ENCODE measurements around the gene PTCD3.

PTCD3 gene

DNA sequence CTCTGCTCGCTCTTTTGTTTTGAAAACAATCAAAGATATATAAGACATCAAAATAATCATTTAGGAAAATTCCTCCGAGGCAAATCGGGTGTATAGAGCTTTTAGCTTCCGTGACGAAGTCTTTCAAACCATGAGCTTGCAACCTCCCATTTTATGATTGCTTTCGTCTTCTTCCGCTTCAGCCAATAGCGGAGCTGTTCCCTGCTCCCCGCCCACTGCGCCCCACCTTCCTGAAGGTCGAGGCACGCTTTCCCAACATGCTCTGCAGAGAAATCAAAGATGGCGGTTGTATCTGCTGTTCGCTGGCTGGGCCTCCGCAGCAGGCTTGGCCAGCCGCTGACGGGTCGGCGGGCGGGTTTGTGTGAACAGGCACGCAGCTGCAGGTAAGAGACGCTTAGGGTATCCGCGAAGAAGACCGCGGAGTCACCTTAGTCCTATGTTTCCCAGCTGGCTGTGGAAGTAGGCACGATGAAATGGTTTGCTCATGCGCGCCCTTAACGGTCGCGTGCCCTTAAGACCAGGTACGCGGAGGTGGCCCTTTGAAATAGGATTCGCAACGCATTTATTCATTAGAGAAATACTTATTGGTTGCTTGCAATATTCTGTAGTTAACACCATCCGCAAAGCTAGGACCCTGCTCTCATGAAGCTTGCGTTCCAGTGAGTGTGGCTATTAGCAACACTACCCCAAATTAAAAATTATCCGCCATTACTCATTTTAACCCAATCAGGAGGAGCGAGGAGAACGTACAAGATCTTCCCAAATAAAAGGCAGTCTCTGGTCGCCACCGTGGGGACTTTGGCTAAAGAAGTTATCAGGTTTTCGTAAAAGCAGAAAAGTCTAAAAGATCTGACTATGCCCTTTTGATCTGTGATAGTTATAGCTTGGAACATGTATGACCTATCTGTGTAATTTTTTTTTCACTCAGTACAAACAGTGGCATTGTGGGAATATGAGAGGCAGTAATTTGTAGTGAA, at the start of gene PTCD3:
Gene PTCD3 (plus strand): TSS at position 267 of the 977 bp plus-strand sequence. CDS start 13 bp downstream, at position 280.
- peak; percentile 78 to 96 for DNase-seq

DNA sequence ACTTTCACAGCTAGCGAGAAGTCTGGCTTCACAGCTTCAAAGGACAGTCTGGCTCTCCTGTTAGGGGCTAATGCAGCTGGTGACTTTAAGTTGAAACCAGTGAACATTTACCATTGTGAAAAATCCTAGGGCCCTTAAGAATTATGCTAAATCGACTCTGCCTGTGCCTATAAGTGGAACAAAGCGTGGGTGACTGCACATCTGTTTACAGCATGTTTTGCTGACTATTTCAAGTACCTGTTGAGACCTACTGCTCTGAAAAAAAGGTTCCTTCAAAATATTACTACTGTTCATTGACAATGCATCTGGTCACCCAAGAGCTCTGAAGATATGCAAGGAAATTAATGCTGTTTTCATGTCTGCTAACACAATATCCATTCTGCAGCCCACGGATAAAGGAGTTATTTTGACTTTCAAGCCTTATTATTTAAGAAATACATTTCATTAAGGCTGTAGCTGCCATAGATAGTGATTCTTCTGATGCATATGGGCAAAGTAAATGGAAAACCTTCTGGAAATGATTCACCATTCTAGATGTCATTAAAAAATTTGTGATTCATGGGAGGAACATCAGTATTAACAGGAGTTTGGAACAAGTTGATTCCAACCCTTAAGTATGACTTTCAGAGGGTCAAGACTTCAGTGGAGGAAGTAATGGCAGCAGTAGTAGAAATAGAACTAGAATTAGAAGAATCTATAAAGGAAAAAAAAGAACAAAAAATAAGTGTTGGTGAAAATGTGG, 49.3 kb upstream of the PTCD3 start:
- no peak for DNase-seq

DNA sequence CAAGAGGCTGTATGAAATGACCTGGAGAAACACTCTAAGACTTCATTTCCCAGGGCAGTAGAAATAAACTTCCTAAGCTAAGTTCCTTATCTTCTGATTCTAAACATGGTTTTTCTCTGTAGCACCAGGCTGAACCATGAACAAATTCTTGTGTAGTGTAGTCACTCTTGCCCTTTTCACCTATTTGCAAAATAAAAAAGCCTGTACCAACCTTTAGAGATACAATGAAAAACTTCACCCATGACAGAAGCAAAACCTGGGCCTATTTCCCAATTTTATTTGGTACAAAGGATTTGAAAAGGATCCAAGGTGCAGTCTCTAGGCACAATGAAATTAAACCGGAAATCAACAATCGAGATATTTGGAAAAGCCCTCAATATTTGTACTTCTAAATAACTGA, 44.0 kb upstream of the PTCD3 start:
- DNase-seq, result no peak

- no peak for DNase-seq
These were observed 42.0 kb upstream of the PTCD3 start for GRCh38 chr2:86064006-86064405.

DNA sequence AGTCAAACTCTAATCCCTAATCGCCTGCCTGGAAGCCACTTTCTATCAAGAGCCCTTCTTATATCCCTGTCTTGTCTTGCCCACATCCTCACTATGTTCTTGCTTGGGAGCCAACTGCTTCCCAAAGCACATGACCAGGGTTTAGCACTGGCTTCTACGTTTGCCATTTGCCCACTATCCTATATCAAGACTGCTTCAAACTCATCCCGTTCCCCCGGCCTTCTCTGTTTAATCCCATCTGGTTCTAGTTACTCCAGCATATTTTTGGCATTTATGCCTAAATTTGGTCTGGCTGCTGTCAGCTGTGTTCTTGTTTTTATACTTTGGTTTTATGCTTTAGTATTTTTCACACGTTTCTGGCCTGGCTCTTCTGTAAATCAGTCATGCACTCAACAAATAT, 40.5 kb upstream of the PTCD3 start:
- DNase-seq, result no peak

DNA sequence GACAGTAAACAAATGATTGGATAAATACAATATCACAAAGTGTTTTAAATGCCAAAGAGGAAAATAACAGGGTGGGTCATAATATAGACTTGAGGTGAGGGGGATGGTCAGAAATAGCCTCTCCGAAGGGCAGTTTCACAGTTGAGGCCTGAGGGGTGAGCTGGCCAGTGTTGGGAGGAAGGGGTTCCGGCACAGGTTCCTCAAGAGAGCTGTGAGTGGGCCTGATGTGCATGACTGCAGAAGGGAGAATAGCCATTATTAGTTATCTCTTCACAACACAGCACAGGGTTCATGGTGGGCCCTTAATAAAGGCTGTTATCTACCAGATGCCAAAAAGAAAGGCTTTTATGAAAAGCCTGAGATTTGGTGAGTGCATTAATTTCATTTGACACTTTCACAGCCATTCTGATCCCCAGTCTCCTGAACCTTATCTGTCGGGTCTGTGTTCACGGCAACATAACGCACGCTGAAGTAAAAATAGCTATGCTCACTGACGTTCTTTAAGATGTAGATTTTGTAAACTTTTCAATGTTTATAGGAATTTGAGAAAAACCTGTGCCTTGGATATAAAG, 39.9 kb upstream of the PTCD3 start:
- DNase-seq, result no peak

GRCh38 chr2:86066915-86067314, 39.1 kb upstream of the PTCD3 start:
- no peak for DNase-seq

DNA sequence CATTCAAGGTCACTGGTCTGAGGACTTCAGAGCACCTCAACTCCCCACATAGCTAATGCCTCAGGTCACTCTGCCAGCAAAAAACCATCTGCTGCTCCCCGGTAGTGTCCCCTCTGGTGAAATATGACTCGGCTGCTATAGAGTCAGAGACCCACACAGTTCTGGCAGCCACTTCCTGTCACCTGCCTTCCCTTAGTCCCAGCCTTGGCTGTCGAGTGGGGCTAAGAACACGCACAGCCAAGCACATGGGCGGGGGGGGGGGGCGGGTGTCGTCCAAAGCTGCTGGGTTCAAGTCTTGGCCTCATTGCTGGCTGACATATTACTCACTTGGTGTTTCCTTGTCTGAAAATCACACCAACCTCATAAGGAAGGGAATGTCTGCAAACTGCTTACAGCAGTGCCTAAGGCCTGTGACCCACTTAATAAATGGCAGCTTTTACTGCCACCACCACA, 37.9 kb upstream of the PTCD3 start:
- DNase-seq, result no peak

DNA sequence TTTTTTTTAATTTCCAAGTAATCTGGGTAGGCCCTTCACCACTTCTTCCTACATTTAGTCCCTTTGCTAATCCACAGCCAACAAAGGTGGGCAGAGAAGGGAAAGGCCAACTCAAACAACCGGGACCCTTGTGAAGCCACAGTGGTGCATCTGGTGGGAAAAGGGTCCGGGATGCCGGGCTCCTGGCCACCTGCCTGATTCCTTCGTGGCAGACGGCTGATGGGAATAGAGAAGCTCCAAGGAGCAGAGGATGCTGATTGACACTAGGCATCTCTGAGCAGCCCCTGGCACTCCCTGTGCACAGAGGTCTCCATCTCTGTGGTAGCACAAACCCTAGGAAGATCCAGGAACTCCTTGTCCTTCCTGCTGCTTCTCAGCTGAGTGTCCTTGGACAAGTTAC, 37.4 kb upstream of the PTCD3 start:
- DNase-seq, result no peak

- DNase-seq, result no peak
These were observed 36.8 kb upstream of the PTCD3 start for GRCh38 chr2:86069091-86069685.

DNA sequence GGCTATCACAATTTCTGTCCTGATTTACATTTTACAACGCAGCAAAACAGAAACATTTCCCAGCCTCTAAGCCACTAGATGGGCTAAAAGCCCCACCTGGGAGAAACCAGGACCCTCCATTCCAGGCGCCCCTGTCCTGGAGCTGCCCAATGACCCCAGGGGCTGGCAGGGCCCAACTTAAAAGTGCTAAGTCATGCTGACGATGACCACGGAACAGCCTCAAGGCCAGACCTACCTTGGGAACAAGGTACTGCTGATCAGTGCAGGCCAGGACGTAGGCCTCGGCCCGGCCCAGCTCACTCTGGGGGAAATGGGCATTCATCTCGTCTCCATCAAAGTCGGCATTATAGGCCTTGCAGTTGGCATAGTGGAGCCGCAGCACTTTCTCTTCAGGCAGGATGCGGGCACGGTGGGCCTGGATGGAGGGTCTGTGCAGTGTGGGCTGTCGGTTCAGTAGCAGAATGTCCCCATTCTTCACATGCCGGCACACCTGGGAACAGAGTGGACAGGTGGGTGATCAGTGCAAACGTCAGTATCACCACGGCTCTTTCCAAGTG, 36.2 kb upstream of the PTCD3 start:
- DNase-seq, result no peak

DNA sequence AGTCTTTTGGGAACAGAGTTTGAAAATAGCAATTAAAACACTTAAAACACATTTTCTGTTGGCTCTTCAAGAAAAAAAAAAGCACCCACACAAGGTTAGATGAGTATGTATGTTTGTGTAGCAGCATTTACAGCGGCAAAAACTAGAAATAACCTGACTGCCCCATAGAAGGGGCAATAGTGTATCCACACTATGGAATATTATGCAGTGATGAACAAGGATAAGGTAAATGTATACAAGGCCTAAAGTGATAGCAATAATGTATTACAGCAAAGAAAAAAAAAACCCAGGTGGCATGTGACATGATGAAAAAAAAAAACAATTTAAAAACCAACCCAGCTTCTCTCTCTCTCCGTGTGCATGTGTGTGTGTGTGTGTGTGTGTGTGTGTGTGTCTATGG, 35.2 kb upstream of the PTCD3 start:
- no peak for DNase-seq

- no peak for DNase-seq
These were observed 33.7 kb upstream of the PTCD3 start for GRCh38 chr2:86072271-86072858.

DNA sequence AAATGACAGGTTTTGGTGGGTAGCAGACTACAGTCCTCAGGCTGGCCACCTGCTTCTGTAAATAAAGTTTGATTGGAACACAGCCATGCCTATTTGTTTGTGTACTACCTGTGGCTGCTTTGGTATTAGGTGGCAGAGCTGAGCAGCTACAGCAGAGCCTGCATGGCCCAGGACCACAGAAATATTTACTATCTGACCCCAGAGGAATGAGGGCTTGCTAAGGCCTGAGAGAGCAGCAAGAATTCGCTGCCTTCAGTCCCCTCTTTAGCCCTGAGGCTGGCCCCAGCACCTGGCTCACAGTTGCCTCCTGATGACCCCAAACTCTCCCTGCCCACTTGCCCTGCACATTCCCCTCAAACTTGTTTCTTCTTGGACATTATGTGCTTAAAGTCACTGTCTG, 32.8 kb upstream of the PTCD3 start:
- no peak for DNase-seq

GRCh38 chr2:86074256-86074655, 31.8 kb upstream of the PTCD3 start:
- DNase-seq, result no peak

- DNase-seq, result no peak
These were observed 31.2 kb upstream of the PTCD3 start for GRCh38 chr2:86074811-86075210.

GRCh38 chr2:86075886-86076285, 30.1 kb upstream of the PTCD3 start:
- DNase-seq, result no peak

DNA sequence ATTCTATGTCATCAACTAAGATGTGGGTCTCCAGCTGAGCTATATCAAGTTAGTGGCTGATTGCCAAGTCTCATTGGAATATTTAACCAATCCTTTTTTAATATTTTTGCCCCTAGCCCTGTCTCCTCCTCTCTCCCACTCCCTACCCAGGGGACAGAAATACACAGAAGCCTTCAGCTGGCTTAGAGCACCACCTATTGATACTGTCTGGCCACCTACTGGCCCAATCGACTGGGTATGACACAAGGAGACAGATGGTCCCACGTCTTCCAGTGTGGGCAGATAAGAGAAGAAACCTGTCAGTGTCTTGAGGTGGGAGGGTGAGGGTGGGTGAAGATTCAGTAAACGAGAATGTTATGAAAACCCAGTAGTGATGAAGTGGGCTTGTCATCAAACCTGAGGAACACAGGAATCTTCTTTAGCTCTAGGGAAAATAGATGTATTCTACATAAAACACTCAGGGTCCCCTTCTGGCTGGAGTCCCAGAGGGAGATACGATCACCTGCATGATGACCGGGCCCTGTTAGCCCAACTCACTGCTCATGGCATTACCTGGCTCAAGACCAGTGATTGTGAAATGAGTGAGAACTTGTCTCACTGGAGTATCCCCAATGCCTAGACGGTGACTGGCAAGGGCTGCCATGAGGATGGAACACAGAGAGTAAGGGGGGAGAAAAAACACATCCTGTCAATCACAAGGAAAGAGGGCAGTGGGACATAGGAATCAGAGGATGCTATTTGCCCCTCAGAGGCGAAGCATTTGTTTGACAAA, 27.1 kb upstream of the PTCD3 start:
- no peak for DNase-seq

DNA sequence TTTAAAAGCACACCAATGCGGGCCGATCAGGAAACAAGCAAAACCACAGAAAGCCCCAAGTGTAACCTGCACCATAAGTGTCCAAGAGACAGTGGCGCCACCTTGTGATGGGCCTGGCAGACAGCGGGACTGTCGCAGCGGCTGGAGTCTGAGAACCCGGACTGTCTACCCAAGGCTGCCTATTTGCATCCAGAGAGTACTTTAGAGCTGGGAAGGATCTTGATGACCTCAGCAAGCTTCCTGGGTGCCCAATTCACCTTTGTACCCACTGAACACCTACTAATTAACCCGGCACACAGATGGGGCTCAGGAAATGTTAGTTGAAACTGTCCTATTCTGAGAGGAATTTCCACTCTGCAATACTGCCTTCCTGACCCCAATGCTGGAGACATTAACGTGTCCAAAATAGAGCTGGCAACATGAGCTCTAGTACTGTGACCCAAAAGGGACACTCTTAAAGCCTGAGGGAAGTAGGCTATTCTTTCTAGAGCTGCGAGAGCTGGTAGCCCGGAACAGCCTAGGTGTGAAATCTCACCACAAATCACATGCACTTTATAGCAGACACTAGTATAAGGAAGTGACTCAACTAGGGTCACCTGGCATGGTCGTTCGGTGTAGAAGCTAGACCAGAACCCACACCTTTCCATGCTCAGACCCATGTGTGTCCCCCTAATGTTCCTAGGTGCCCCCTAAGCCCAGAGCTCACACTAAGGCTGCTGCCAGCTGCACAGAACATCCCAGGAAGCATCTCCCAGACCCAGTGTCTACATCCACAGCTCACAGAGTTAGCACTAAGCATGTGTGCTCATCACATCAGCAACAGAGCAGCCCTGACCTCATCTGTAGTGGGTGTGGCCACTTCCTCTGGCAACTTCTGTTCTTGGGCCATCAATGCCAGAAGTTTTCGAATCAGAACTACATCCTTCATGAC, 25.8 kb upstream of the PTCD3 start:
- DNase-seq, result peak in 1 of 2 experiments; percentile 2

- no peak for DNase-seq
These were observed 24.3 kb upstream of the PTCD3 start for GRCh38 chr2:86081724-86082123.

All from NCI-H187 (cell line).